Erythroblast (primary cell): ENCODE results near the gene INPP4A.
"Not testable (repeated sequence)": the region's sequence is repeated elsewhere in the genome, so short reads cannot be mapped to it uniquely, and the experiment has no call there.

Experiments
- DNase-seq, 2 experiments: peaks; one replicate each; lab custom pipeline; 2025; lab: John Stamatoyannopoulos, UW
- GATA1 ChIP-seq: IDR thresholded peaks from 2 replicates; pipeline ENCODE4 v1.6.1; 2011; ENCODE audit warnings: low read depth, mild to moderate bottlenecking, control low read depth, low read length, moderate library complexity
- POLR2A ChIP-seq: IDR thresholded peaks from 2 replicates; pipeline ENCODE4 v1.6.1; 2011; ENCODE audit warnings: mild to moderate bottlenecking, low read length

INPP4A gene

GRCh38 chr2:98422449-98422848 lies 22.2 kb upstream of the INPP4A start:
- TF ChIP-seq POLR2A (no peak), GATA1 (no peak)
- DNase-seq = no peak

GRCh38 chr2:98426771-98427170 lies 17.9 kb upstream of the INPP4A start:
- TF ChIP-seq POLR2A (no peak), GATA1 (no peak)
- DNase-seq = no peak

- TF ChIP-seq POLR2A = no peak
- no peak for TF ChIP-seq GATA1
- no peak for DNase-seq
Observed at GRCh38 chr2:98432145-98432544, 12.5 kb upstream of the INPP4A start.

DNA sequence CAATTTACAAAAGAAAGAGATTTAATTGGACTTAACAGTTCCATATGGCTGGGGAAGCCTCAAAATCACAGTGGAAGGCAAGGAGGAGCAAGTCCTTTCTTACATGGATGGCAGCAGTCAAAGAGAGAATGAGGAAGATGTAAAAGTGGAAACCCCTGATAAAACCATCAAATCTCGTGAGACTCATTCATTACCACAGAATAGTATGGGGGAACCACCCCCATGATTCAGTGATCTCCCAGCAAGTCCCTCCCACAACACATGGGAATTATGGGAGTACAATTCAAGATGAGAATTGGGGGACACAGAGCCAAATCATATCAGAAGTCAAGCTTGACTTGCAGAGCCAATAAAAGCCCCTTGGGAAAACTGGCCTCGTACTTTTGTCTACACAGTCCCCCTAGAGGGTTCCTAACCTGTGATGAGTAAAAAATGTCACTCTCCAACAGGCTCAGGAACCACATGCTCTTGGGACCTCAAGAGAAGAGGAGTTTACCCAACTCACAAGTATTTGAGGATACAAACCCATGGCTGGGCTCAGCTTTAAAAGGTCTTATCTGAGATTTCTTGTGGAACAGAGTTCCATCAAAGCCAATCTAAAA lies 11.2 kb upstream of the INPP4A start:
- TF ChIP-seq GATA1 (no peak), POLR2A (no peak)

DNA sequence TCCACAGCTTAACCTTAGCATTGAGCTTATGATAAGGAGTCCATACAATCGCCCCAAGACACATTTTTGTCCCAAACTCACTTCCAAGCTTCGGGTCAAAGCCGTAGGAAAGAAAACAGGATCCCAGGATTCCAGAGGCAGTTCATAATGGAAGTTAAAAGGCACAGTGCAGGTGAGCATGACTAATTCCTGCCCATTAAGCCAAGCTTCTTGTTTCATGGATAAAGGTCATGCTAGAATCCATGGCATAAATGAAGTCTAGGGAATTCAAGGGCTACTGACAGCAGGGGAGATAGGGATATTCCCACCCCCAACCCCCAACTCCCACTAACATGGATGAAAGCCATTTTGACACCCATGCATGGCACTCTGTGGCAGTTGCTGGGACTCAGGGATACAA lies 10.2 kb upstream of the INPP4A start:
- no peak for DNase-seq
- no peak for TF ChIP-seq GATA1
- TF ChIP-seq POLR2A = no peak

More for the DNA sequence above, 11.2 kb upstream of the INPP4A start:
- no peak for DNase-seq

DNA sequence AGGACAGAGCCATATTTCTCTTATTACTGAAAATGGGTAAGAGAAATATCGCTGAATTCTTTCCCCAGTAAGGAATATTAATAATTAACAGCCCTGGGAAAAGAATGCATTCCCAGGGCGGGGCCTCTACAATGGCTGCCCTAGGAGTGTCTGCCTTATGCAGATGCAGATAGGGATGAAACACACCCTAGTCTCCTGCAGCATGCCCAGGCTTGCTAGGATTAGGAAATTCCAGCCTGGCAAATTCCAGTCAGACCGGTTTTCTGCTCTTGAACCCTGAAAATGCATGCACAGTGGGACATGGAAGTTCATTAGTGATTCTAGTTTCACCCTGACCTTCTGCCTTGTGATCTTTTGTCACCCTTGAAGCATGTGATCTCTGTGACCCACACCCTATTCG lies 9.0 kb upstream of the INPP4A start:
- not testable (repeated sequence) for DNase-seq

GRCh38 chr2:98436734-98437133 lies 7.9 kb upstream of the INPP4A start:
- TF ChIP-seq GATA1 (no peak), POLR2A (no peak)
- no peak for DNase-seq

DNA sequence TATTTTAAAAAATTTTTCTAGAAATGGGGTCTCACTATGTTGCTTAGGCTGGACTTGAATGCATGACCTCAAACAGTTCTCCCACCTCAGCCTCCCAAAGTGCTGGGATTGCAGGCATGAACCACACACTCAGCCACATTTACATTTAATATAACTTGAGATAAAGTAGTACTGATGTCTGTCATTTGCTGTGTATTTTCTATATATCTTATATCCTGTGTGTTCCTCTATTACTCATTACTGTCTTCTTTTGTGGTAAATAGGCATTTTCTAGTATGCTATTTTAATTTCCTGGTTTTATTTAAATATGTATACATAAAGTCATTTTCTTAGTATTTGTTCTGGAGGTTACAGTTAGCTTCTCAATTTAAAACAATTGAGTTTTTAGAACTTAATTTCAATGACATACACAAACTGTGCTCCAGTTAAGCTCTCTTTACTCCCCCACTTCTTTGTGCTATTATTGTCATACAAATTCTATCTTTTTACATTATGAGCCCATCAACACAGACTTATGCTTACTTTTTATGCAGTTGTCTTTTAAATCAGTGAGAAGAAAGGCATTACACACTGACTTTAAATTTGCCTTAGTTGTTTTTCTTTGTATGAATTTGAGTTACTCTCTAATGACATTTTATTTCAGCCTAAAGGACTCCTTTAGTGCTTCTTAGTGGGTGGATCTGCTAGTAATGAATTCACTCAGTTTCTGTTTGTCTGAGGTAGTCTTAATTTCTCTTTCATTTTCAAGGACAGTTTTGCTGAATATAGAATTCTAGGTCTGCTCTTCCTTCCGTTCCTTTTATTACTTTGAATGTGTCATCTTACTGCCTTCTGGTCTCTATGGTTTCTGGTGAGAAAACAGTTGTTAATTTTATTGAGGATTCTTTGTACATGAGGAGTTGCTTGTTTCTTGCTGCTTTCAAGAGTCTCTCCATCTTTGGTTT lies 6.2 kb upstream of the INPP4A start:
- no peak for DNase-seq
- TF ChIP-seq POLR2A = no peak
- TF ChIP-seq GATA1 = no peak

GRCh38 chr2:98441706-98442450 lies 2.8 kb upstream of the INPP4A start:
- DNase-seq = peak; percentile 36 to 66
- TF ChIP-seq GATA1 (no peak), POLR2A (no peak)

GRCh38 chr2:98442488-98442887 lies 2.2 kb upstream of the INPP4A start:
- no peak for TF ChIP-seq POLR2A
- no peak for TF ChIP-seq GATA1
- no peak for DNase-seq

GRCh38 chr2:98445177-98445682 lies 572 bp downstream of the INPP4A start:
- DNase-seq = peak; percentile 52 to 69
- no peak for TF ChIP-seq GATA1
- TF ChIP-seq POLR2A = no peak

DNA sequence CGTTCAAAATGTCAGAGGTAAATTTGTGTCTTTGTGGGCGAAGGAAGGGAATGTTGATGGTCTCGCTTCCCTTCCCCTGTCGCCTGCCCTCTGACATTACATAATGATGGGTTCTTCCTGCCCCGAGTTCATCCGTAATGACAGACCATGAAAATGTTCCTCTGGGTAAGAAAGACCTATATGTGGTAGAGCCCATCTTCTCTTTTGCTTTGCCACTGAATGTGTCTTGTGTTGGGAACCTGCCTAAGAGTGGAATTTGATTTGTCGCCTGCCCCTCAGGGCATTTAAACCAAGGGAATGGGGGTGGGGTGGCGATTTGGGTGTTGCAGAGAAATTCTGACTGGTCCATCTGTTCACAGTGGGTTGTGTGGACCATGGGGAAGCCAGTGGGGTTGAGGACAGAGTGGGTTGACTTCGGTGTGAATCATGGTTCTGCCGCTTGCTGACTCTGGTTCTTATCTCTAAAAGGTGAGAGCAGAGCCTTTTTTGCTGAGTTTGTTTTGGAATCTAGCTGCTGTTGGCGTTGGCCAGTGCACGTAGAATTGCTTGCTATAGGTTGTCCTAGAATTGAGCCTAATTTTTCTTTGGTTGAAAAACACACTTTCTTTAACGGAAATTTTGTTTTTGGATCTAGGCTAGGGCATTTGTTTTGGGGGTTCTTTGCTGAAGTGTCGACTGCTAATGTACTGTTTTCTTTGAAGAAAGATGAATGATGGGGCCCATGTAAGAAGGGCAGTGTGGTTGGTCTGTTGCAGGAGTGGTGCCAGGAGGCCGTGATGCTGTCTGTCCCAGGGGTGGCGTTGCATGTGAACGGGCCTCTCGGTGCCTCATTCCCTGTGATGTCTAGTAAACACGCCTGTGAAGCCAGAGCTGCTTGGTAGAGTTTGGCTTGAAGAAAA lies 1.3 kb downstream of the INPP4A start:
- peak; percentile 60 to 65 for DNase-seq
- TF ChIP-seq POLR2A (no peak), GATA1 (no peak)

DNA sequence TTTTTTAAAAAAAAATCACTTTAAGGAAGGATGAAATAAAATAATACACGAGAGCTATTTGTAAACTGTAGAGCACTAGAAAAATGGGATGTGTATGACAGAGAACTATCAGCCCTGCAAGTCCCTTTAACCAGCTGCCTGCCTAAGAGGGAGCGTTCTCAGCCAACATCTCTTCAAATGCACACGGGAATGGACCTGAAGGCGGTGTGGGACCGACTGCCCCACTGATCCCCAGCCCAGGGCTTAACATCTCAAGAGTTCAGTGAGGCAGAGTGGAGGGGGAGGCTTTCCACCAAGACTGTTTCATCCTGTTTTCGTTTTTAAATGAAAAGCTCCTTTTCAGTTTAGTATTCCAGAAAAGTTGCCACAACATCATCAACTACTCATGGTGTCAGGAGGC lies 2.2 kb downstream of the INPP4A start:
- DNase-seq = no peak
- TF ChIP-seq POLR2A (no peak), GATA1 (no peak)
